Hematopoietic multipotent progenitor cell treated with erythropoietin and hydrocortisone succinate and interleukin-3 and kit ligand, for 6 days (in vitro differentiated cells): Measurements from ENCODE around the gene PAPSS1.
"Not testable (repeated sequence)": the region's sequence is repeated elsewhere in the genome, so short reads cannot be mapped to it uniquely, and the experiment has no call there.

ENCODE experiments used
- DNase-seq: peaks from one replicate; pipeline ENCODE4 v3.0.0-alpha.2; 2015

The PAPSS1 gene

GRCh38 chr4:107719922-107720722 lies at the start of gene PAPSS1:
PAPSS1 (minus strand) TSS chr4:107720234; CDS start chr4:107720179, 55 bp downstream.
- DNase-seq = peak; percentile 98

GRCh38 chr4:107760281-107760947 lies 40.4 kb upstream of the PAPSS1 start:
- DNase-seq = no peak

DNA sequence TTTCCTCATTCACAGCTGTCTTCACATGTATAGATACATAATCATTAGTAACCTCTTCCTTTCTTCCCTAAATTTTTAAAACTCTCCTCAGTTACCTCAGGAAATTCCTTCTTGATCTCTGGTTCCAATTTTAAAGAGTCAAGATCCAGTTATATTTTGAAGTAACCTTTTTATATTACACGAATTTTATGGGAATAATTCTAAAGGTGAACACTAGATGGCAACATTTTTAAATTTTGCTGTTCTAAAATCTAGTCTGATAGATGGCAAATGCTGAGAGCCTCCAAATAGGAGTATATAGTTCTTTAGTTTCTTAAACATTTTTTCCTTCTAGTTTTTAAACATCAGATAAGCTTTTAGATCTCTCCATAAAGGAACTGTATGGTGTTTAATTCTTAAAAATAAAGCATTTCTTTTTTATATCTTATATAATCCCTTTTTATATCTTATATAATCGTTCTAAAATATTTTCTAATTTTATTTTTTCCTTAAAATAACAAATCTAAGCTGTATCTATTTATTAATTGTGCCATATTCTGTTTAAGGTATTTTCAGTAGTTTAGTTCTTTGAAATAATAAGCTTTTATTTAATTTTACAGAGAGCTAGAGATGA lies 37.9 kb upstream of the PAPSS1 start:
- peak; percentile 74 for DNase-seq

GRCh38 chr4:107757283-107757682 lies 37.2 kb upstream of the PAPSS1 start:
- no peak for DNase-seq

GRCh38 chr4:107755841-107756356 lies 35.9 kb upstream of the PAPSS1 start:
- no peak for DNase-seq

DNA sequence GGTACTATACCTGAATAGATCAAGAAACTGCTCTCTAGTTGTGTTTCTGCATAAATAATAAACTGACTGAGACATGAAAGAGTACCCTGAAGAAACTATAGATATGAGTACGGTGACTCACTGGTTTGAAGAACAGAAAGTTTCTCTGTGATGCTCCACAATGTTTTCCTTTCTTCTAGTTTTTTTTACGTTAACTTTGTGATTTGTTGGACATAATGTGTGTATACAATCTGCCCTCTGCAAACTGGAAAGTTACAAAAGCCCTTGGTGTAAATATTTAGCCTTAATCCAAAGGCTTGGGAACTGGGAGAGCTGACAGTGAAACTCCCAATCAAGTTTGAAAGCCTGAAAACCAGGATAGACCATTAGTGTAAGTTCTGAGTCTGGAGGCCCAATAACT lies 31.6 kb upstream of the PAPSS1 start:
- no peak for DNase-seq

DNA sequence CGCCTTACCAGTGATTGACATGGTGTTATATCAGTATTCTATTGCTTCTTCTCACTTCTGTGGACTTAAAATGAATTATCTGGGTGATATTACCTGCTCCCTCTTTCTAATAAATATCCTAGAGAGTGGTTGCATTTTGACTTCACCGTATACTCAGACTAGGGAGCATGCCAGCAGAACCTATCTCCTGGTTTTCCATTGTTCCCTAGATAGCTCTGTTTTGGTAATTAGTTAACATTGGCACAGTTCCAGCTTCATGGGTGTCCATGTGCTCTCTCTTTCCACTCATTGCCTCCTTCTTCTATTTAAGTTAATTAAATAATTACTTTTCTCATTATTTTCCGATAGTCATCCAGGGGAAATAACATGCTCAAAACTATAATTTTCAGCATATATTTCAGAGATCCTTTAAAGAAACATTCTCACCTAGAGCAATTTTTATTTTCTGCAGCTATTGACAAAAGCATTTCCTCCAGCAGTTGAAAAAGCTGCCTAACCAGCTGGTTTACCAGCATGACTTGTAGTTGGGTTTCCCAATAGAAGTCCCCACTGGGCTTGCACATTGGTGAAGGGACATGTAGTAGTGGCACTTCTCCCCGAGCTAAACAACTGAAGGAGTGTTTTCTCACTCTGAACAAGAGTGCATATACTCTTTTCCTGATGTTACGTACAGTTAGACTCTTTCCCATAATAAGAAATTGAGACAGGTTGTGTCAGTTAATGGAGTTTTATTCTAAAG lies 27.9 kb upstream of the PAPSS1 start:
- DNase-seq = no peak

GRCh38 chr4:107746161-107746560 lies 26.1 kb upstream of the PAPSS1 start:
- DNase-seq = no peak

DNA sequence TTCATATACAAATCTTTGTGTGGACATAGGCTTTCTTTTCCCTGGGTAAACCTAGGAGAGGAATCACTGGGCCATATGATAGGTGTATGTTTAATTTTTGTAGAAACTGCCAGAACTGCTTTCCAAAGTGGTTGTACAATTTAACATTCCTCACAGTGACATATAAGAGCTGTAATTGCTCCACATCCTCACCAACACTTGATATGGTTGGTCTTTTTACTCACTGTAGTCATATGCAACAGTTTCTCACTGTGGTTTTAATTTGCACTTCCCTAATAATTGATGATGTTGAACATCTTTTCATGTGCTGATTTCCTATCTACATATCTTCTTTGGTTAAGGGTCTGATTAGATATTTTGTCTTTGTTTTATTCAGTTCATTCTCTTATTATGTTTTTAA lies 24.5 kb upstream of the PAPSS1 start:
- no peak for DNase-seq

DNA sequence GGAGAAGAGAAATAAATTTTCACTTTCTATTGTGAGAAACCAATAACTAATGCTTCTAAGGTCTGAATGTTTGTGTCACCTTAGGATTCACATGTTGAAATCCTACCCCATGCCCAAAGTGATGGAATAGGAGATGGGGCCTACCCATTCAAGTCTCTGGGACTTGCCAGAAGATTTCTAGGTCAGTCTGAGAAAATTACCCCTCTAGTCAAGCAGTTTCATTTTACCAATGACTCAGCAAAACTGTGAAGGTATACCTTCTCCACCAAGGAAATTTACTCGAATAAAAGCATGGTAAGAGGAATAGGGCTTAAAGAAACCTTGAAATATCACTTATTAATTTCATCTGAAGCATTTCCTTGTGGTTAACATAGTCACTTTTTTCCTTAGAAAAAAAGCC lies 23.5 kb upstream of the PAPSS1 start:
- DNase-seq = no peak

DNA sequence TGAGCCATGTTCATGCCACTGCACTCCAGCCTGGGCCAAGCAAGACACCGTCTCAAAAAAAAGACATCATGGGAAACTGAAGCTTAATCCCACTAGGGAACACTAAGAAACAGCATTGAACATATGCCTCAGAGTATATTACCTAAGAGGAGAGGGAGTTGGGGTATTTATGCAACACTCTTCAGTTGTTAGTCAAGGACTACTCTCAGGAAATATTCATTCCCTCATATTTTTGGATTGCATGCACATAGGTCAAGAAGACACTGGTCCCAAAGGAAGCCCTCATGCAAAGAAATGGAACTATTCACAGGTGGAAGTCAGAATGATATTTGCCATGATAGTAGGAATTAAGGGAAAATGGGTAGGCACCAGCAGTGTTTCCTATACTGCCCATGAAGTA lies 22.8 kb upstream of the PAPSS1 start:
- DNase-seq = no peak

GRCh38 chr4:107742196-107742595 lies 22.2 kb upstream of the PAPSS1 start:
- no peak for DNase-seq

DNA sequence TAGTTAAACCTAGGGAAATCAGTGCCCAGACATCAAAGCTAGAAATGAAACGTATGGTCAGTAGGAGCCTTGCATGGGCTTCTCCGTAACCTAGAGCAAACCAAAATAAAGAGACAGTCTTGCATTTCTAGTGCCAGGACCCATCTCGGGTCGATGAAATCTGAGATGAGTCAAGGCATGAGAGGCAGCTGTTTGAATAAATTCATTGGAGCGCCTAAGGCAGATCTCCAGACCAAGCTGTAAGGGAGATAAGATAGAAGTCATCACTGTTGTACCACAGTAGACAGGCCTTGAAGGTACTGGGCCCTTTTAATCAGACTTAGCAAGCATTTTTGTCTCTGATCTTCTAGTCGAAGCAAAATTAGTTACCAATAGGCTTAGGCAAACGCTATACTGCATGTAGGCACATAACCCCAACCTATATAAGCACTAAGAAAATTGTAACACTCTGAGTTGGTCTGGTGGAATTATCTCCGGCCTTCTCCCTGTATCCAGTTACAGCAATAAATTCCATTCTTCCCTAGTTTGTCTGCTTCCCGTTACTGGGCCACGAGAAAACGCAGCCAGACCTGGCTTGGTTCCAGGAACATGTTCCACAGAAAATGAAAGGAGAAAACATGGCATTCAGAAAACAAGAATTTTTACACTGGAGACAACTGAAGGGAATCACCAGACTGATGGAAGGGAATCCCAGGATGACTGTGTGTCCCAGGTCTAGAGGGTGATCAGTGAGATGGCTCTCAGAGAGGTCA lies 21.1 kb upstream of the PAPSS1 start:
- no peak for DNase-seq

- peak; percentile 43 for DNase-seq
These were observed 20.3 kb upstream of the PAPSS1 start for GRCh38 chr4:107740381-107740780.

- no peak for DNase-seq
These were observed 17.4 kb upstream of the PAPSS1 start for GRCh38 chr4:107737450-107737849.

DNA sequence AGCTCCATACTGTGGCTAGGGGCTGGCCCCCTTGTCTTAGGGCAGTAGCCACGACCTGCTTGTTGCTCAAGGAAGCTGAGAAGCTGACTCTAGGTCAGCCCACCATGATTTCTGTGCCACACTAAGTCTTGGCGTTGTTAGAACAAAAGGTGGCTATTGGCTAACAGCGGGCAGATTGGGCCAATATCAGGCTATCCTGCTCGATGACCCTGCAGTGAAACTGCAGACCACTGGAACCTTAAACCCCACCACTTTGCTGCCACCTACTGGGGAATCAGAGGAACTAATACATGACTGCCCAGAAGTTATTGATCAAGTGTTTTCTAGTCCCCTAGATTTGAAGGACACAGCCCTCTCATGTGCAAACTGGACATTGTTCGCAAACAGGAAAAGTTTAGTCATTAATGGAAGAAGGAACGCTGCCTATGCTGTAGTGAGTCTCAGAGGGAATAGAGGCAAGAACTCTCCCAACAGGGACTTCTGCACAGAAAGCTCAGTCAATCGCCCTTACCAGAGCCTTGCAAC lies 17.0 kb upstream of the PAPSS1 start:
- peak; percentile 80 for DNase-seq

DNA sequence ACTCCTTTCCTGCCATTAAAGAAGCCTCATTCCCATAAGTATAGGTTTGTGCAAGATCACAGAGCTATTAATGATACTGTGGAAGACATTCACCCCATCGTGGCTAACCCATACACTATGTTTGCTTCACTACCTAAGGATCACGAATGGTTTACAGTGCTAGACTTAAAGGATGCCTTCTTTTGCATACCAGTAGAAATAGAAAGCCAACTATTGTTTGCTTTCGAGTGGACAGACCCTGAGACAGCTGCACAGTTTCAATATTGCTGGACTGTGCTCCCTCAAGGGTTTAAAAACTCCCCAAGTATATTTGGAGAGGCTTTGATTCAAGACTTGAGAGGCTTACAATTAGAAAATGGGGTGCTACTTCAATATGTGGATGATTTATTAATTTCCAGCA lies 16.0 kb upstream of the PAPSS1 start:
- DNase-seq = no peak

GRCh38 chr4:107734120-107734519 lies 14.1 kb upstream of the PAPSS1 start:
- peak; percentile 52 for DNase-seq

DNA sequence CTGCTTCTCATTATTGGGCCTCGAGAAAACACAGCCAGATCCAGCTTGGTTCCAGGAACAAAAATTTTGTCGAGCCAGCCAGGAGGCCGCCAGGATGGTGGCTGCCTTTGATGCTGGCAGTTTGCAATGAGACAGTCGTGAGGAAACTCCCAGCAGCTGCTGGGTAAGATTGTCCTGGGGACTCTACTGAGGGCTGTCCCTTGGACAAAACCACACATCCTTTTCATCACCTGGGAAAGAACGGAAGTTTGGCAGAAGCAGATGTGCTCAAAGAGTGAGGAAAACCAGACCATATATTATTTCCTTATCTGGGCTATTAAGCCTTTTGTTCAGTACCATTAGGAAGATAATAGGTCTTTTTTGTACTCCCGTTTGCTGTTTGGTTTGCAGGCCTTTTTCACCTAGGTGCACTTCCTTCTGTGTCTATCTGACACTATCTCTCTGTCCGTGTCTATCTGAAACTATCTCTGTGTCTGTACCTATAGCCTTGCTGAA lies 13.4 kb upstream of the PAPSS1 start:
- no peak for DNase-seq

DNA sequence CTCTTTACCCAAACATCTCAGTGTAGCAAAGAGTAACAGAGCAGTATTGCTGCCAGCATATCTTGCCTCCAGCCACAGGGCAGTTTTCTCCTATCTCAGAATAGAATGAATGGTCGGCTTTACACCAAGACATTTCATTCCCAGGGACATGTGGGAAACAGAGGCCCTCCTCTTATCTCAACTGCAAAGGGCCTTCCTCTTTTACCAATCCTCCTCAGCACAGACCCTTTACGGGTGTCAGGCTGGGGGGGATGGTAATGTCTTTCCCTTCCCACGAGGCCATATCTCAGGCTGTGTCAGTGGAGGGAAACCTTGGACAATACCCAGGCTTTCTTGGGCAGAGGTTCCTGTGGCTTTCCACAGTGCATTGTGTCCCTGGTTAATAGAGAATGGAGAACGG lies 9.0 kb upstream of the PAPSS1 start:
- not testable (repeated sequence) for DNase-seq

DNA sequence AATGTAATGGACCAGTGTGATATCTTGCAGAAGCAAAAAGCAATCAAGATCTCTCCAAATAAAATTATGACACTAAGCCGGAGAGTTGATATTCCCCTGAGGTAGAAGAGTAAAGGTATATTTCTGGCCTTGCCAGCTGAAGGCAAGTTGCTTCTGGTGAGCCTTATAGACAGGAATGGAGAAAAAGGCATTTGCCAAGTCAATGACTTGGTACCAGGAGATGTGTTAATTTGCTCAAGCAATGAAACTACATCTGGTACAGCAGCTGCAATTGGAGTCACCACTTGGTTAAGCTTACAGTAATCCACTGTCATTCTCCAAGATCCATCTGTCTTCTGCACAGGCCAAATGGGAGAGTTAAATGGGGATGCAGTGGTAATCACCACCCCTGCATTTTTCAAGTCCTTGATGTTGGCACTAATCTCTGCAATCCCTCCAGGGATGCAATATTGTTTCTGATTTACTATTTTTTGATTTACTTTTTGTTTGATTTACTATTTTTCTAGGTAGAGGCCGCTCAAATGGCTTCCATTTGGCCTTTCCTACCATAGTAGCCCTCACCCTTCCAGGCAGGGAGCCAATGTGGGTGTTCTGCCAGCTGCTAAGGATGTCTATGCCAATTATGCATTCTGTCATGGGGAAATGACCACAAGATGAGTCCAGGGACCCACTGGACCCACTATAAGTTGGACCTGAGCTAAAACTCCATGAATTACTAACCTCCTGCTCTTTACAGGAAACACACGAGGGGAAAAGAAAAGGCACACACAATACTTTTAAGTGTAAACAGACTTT lies 6.3 kb upstream of the PAPSS1 start:
- not testable (repeated sequence) for DNase-seq
